ENCODE results near the gene GJD3.
A peak's percentile ranks its signal among the peaks of the same experiment; 100 is the strongest.

Gene GJD3

GRCh38 chr17:40366861-40367518 is 2.5 kb upstream of the GJD3 start:
- FAIRE-seq (no peak), DNase-seq (ENCODE audit: insufficient read length) (no peak)
- TF ChIP-seq POLR2A (IDR thresholded peaks at IDR 0.05; ENCODE audit: low read depth, low read length) (no peak), TAF1 (IDR thresholded peaks at IDR 0.05; ENCODE audit: borderline replicate concordance, low read depth, low read length) (no peak), POLR2AphosphoS5 (IDR thresholded peaks at IDR 0.05; ENCODE audit: low read depth, low read length) (no peak)

GRCh38 chr17:40366076-40366860 is 1.7 kb upstream of the GJD3 start:
- TF ChIP-seq TAF1 (IDR thresholded peaks at IDR 0.05; ENCODE audit: borderline replicate concordance, low read depth, low read length) (no peak), POLR2A (IDR thresholded peaks at IDR 0.05; ENCODE audit: low read depth, low read length) (no peak), POLR2AphosphoS5 (IDR thresholded peaks at IDR 0.05; ENCODE audit: low read depth, low read length) (no peak)
- no peak for FAIRE-seq
- DNase-seq (ENCODE audit: insufficient read length), result no peak

DNA sequence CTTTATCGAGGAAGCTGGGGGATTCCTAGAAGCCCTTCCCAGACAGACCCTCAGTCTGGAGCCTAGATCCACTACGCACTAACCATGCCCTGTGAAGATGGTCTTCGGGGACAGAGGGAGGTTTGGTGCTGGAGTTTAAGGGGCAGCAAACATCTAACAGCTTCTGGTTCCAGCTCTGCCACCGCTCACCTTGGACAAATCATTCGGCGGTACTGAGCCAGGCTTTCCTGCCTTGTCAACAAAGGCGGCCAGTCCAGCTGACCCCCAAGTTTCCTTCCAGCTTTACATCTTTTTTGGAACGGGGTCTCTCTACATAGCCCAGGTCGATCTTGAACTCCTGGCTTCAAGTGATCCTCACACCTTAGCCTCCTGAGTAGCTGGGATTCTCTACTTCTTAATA is 369 bp upstream of the GJD3 start:
- no peak for TF ChIP-seq POLR2AphosphoS5 (IDR thresholded peaks at IDR 0.05; ENCODE audit: low read depth, low read length)
- no peak for TF ChIP-seq TAF1 (IDR thresholded peaks at IDR 0.05; ENCODE audit: borderline replicate concordance, low read depth, low read length)
- no peak for TF ChIP-seq POLR2A (IDR thresholded peaks at IDR 0.05; ENCODE audit: low read depth, low read length)
- FAIRE-seq (no peak), DNase-seq (ENCODE audit: insufficient read length) (no peak)

DNA sequence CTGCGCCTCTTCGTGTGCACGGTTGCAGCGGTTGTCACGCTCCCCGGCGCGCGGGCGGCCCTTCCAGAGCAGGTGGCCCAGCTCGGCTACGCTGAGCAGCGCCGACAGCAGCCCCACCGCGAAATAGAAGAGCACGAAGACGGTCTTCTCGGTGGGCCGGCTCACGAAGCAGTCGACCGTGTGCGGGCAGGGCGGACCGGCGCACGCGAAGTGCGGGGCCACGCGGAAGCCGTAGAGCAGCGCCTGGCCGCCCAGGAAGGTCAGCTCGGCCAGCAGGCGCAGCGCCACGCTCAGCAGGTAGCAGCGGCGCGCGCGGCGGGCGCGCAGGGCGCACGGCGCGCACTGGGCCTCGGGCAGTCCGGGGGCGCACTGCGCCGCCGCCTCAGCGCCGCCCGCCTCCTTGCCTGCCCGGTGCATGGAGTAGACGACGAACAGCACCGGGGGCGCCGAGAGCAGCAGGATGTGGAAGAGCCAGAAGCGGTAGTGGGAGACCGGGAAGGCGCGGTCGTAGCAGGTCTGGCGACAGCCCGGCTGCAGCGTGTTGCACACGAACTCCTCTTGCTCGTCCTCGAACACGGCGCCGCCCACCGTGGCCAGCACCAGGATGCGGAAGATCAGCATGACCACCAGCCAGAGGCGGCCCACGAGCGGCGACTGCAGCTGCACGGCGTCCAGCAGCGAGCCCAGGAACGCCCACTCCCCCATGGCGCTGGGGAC is 1.3 kb downstream of the GJD3 start:
- TF ChIP-seq POLR2AphosphoS5 (IDR thresholded peaks at IDR 0.05; ENCODE audit: low read depth, low read length) (no peak), POLR2A (IDR thresholded peaks at IDR 0.05; ENCODE audit: low read depth, low read length) (no peak)
- DNase-seq (ENCODE audit: insufficient read length), result peak; percentile 54

GRCh38 chr17:40362696-40363110 is 1.8 kb downstream of the GJD3 start:
- FAIRE-seq (peak; percentile 92), DNase-seq (ENCODE audit: insufficient read length) (peak; percentile 95)
- peak; percentile 62; the same call in 1 of the 2 replicates for TF ChIP-seq POLR2A (IDR thresholded peaks at IDR 0.05; ENCODE audit: low read depth, low read length)
- no peak for TF ChIP-seq TAF1 (IDR thresholded peaks at IDR 0.05; ENCODE audit: borderline replicate concordance, low read depth, low read length)

More for the DNA sequence above, 1.3 kb downstream of the GJD3 start:
- no peak for FAIRE-seq

- peak; percentile 14 for DNase-seq (ENCODE audit: insufficient read length)
- FAIRE-seq, result no peak
- TF ChIP-seq POLR2AphosphoS5 (IDR thresholded peaks at IDR 0.05; ENCODE audit: low read depth, low read length), result no peak
- TF ChIP-seq TAF1 (IDR thresholded peaks at IDR 0.05; ENCODE audit: borderline replicate concordance, low read depth, low read length), result no peak
- no peak for TF ChIP-seq POLR2A (IDR thresholded peaks at IDR 0.05; ENCODE audit: low read depth, low read length)
Measured at GRCh38 chr17:40361925-40362695, 2.4 kb downstream of the GJD3 start.

GRCh38 chr17:40361063-40361924 is 3.2 kb downstream of the GJD3 start:
- no peak for TF ChIP-seq POLR2A (IDR thresholded peaks at IDR 0.05; ENCODE audit: low read depth, low read length)
- TF ChIP-seq TAF1 (IDR thresholded peaks at IDR 0.05; ENCODE audit: borderline replicate concordance, low read depth, low read length), result no peak
- TF ChIP-seq POLR2AphosphoS5 (IDR thresholded peaks at IDR 0.05; ENCODE audit: low read depth, low read length), result no peak
- DNase-seq (ENCODE audit: insufficient read length), result no peak
- FAIRE-seq, result no peak

DNA sequence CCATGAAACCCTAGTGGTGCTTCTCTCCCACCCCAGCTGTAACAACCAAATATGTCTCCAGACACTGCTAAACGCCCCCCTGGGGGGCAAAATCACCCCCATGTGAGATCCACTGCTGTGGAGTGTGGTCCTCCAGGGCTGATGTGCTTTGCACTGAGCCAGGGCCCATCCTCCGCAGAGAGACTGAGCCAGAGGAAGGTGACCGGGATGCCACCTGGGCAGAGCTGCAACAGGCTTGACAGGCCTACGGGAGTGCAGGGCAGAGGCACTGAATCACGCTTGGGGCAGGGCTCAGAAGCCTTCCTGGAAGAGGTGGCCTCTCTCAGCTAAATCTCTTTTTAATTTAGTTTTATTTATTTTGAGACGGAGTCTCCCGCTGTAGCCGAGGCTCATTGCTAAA is 4.4 kb downstream of the GJD3 start:
- no peak for TF ChIP-seq POLR2A (IDR thresholded peaks at IDR 0.05; ENCODE audit: low read depth, low read length)
- no peak for TF ChIP-seq TAF1 (IDR thresholded peaks at IDR 0.05; ENCODE audit: borderline replicate concordance, low read depth, low read length)
- no peak for TF ChIP-seq POLR2AphosphoS5 (IDR thresholded peaks at IDR 0.05; ENCODE audit: low read depth, low read length)
- no peak for FAIRE-seq

GRCh38 chr17:40358323-40359038 is 6.1 kb downstream of the GJD3 start:
- FAIRE-seq (peak; percentile 88), DNase-seq (ENCODE audit: insufficient read length) (peak; percentile 94)
- TF ChIP-seq POLR2A (IDR thresholded peaks at IDR 0.05; ENCODE audit: low read depth, low read length), result no peak
- TF ChIP-seq TAF1 (IDR thresholded peaks at IDR 0.05; ENCODE audit: borderline replicate concordance, low read depth, low read length), result no peak
- no peak for TF ChIP-seq POLR2AphosphoS5 (IDR thresholded peaks at IDR 0.05; ENCODE audit: low read depth, low read length)

More for the DNA sequence above, 4.4 kb downstream of the GJD3 start:
- peak; percentile 13 for DNase-seq (ENCODE audit: insufficient read length)
